CD4-positive, alpha-beta T cell treated with Interferon alpha-2 for 1 hour (primary cell): ENCODE data around the gene SLC2A13.

ENCODE experiments used
- DNase-seq, 2 donors: peaks; one replicate each; pipeline ENCODE4 v3.0.0-alpha.2; 2020 to 2022

SLC2A13 gene

DNA sequence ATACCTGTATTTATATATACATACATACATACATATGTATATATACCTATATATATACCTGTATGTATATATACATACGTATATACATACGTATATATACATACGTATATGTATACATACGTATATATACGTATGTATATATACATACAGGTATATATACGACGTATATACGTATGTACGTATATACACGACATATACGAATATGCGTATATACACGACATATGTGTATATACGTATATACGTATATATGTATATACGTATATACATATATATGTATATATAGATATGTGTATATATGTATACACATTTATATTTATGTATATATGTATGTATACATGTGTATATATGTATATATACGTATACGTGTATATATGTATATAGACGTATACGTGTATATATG lies 393.5 kb downstream of the SLC2A13 start:
- DNase-seq = no peak
